NCI-H146 (cell line): ENCODE results near the gene SLC1A3.

Experiments used
- DNase-seq: peaks from one replicate; lab custom pipeline; 2025; lab: John Stamatoyannopoulos, UW

The SLC1A3 gene

GRCh38 chr5:36721664-36722235 lies 115.3 kb downstream of the SLC1A3 start:
- DNase-seq = no peak

- no peak for DNase-seq
These were observed 116.5 kb downstream of the SLC1A3 start for GRCh38 chr5:36722900-36723299.

- DNase-seq = no peak
These were observed 117.5 kb downstream of the SLC1A3 start for GRCh38 chr5:36723912-36724311.

- no peak for DNase-seq
These were observed 118.3 kb downstream of the SLC1A3 start for GRCh38 chr5:36724467-36725332.

- DNase-seq = no peak
These were observed 119.9 kb downstream of the SLC1A3 start for GRCh38 chr5:36726317-36726716.

GRCh38 chr5:36726767-36727166 lies 120.4 kb downstream of the SLC1A3 start:
- no peak for DNase-seq

GRCh38 chr5:36728697-36729543 lies 122.5 kb downstream of the SLC1A3 start:
- peak; percentile 46 for DNase-seq

- peak; percentile 37 for DNase-seq
These were observed 124.3 kb downstream of the SLC1A3 start for GRCh38 chr5:36730537-36731216.

GRCh38 chr5:36733183-36733582 lies 126.8 kb downstream of the SLC1A3 start:
- DNase-seq = peak; percentile 2

- DNase-seq = no peak
These were observed 128.0 kb downstream of the SLC1A3 start for GRCh38 chr5:36734422-36734821.

GRCh38 chr5:36735891-36736290 lies 129.5 kb downstream of the SLC1A3 start:
- no peak for DNase-seq
